ENCODE measurements around the gene KITLG.
A peak's percentile ranks its signal among the peaks of the same experiment; 100 is the strongest.
"Not testable (repeated sequence)": the region's sequence is repeated elsewhere in the genome, so short reads cannot be mapped to it uniquely, and the experiment has no call there.

The KITLG gene, protein sequence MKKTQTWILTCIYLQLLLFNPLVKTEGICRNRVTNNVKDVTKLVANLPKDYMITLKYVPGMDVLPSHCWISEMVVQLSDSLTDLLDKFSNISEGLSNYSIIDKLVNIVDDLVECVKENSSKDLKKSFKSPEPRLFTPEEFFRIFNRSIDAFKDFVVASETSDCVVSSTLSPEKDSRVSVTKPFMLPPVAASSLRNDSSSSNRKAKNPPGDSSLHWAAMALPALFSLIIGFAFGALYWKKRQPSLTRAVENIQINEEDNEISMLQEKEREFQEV

GRCh38 chr12:88580051-88580871 is at the start of gene KITLG:
Gene KITLG (minus strand): TSS chr12:88580471. CDS start chr12:88580278, 193 bp downstream.
- TF ChIP-seq, protein P1, sequence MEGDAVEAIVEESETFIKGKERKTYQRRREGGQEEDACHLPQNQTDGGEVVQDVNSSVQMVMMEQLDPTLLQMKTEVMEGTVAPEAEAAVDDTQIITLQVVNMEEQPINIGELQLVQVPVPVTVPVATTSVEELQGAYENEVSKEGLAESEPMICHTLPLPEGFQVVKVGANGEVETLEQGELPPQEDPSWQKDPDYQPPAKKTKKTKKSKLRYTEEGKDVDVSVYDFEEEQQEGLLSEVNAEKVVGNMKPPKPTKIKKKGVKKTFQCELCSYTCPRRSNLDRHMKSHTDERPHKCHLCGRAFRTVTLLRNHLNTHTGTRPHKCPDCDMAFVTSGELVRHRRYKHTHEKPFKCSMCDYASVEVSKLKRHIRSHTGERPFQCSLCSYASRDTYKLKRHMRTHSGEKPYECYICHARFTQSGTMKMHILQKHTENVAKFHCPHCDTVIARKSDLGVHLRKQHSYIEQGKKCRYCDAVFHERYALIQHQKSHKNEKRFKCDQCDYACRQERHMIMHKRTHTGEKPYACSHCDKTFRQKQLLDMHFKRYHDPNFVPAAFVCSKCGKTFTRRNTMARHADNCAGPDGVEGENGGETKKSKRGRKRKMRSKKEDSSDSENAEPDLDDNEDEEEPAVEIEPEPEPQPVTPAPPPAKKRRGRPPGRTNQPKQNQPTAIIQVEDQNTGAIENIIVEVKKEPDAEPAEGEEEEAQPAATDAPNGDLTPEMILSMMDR (IDR thresholded peaks at IDR 0.05; ENCODE audit: low read length, missing control alignments), result peak; percentile 42
- DNase-seq (ENCODE audit: low read depth), result peak; percentile 91
- H3K4me3 ChIP-seq (replicated peaks; ENCODE audit: low read depth, low read length), result peak within 1 kb of the TSS; percentile 84

DNA sequence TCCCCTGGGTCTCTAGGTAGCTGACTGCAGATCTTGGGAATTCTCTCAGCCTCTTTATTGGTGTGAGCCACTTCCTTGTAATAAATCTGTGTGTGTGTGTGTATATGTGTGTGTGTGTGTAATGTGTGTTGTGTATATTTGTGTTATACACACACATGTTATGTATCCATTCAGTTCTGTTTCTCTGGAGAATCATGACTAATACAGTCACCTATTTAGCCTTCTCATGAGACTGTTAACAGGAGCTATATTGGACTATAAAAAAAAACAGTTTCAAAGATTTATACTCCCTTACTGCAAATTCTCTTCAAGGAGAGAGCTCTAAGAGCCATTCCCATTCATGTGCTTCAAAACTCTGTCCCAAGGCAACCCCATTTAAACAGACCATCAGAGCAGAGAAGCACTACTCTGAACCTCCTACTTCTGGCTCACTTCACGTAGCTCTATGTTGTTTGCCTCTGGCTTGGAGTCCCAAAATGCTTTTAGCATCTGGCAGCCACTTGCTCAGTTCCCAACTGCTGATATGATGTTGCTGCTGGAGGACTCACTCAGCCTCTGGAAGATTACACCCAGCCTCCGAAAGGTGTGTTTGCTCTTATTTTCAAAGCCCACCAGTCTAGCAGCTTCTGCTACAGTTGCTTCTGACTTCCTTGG is 48.7 kb upstream of the KITLG start:
- TF ChIP-seq, protein P1 (IDR thresholded peaks at IDR 0.05; ENCODE audit: low read length, missing control alignments), result no peak
- no peak for DNase-seq (ENCODE audit: low read depth)
- no peak overlapping the region for H3K4me3 ChIP-seq (replicated peaks; ENCODE audit: low read depth, low read length)

DNA sequence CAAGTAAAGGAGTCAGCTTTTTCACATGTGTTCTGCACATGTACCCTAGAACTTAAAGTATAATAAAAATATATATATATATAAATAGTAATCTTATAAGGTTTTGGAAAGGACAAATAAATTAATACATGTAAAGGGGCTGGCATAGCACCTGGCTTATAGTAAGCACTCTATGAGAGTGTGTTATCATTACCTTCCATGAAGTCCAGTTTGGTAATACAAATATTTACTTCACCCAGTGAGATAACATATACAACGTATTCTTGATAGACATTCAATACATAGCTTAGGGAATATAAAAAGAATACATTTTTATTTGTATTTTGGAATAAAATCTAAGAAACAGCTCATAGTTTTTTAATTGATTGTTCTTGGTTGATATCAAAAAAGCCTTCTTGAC is 47.8 kb upstream of the KITLG start:
- H3K4me3 ChIP-seq (replicated peaks; ENCODE audit: low read depth, low read length); DNase-seq (ENCODE audit: low read depth): not testable (repeated sequence)

GRCh38 chr12:88627501-88627900 is 47.2 kb upstream of the KITLG start:
- no peak overlapping the region for H3K4me3 ChIP-seq (replicated peaks; ENCODE audit: low read depth, low read length)
- peak; percentile 37 for DNase-seq (ENCODE audit: low read depth)
- TF ChIP-seq, protein P1 (IDR thresholded peaks at IDR 0.05; ENCODE audit: low read length, missing control alignments), result no peak

DNA sequence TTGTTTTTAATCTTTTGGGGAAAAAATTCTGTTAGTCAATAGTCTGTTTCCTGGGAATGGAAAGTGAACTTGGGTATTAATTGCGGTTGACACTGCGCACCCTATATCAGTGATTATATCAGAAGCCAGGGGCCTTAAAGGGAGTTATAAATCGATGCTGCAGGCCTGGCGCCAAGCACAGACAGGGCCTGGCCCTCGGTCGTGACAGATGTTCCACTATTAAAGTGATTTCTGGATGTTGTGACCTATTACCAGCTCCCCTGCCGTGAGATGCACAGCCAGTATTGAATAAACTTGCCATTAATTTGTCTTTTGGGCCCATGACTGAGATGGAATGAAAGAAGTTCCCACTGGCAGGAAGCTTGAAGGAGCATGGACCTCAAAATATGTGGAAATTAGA is 45.1 kb upstream of the KITLG start:
- no peak for DNase-seq (ENCODE audit: low read depth)
- no peak overlapping the region for H3K4me3 ChIP-seq (replicated peaks; ENCODE audit: low read depth, low read length)
- TF ChIP-seq, protein P1 (IDR thresholded peaks at IDR 0.05; ENCODE audit: low read length, missing control alignments), result no peak

DNA sequence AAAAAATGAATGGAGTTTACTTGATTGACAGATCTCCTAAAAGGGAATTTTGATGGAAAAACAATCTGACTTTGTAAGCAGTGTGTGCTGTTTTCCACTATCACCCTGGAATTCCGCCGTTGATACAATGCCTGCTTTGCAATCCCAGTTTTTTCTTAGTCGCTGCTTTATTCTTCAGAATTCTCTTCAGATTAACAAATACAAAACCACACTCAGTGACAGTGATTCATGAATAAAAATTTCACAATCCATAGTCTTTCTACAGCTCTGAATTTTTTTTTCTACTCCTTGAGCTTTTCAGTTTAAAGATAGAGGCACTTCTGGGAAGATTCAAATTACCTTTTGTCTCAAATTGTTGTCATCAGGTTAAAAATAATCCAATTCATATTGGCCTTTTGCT is 44.6 kb upstream of the KITLG start:
- no peak overlapping the region for H3K4me3 ChIP-seq (replicated peaks; ENCODE audit: low read depth, low read length)
- peak; percentile 86 for DNase-seq (ENCODE audit: low read depth)
- TF ChIP-seq, protein P1 (IDR thresholded peaks at IDR 0.05; ENCODE audit: low read length, missing control alignments), result no peak

Measured in fibroblast of pulmonary artery (primary cell).